ENCODE data around the gene GATAD2B.

DNA sequence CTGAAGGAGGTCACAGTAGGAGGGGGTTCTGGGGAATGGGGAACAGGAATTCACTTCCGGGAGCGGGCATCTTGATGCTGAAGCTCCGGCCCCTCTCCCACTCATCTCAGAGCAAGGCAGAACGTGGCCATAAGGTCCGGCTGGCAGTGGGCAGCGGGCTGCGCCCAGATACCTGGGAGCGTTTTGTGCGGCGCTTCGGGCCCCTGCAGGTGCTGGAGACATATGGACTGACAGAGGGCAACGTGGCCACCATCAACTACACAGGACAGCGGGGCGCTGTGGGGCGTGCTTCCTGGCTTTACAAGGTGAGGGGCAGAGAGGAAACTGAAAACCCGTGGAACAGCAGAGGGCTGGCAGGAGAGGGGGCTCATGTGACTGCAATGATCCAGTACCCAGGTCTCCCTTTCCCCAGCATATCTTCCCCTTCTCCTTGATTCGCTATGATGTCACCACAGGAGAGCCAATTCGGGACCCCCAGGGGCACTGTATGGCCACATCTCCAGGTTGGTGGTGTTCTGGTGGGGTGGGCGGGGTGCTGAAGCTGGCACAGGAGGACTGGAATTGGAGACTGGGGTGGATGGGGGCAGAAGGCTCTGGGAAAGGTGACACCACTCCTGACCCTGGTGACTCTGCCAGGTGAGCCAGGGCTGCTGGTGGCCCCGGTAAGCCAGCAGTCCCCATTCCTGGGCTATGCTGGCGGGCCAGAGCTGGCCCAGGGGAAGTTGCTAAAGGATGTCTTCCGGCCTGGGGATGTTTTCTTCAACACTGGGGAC, 144.5 kb downstream of the GATAD2B start:
- TF ChIP-seq, protein P1, sequence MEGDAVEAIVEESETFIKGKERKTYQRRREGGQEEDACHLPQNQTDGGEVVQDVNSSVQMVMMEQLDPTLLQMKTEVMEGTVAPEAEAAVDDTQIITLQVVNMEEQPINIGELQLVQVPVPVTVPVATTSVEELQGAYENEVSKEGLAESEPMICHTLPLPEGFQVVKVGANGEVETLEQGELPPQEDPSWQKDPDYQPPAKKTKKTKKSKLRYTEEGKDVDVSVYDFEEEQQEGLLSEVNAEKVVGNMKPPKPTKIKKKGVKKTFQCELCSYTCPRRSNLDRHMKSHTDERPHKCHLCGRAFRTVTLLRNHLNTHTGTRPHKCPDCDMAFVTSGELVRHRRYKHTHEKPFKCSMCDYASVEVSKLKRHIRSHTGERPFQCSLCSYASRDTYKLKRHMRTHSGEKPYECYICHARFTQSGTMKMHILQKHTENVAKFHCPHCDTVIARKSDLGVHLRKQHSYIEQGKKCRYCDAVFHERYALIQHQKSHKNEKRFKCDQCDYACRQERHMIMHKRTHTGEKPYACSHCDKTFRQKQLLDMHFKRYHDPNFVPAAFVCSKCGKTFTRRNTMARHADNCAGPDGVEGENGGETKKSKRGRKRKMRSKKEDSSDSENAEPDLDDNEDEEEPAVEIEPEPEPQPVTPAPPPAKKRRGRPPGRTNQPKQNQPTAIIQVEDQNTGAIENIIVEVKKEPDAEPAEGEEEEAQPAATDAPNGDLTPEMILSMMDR (IDR thresholded peaks at IDR 0.05): no peak
- TF ChIP-seq POLR2A (IDR thresholded peaks at IDR 0.05): no peak

Data from esophagus squamous epithelium (tissue), 4 donors.